Measurements from ENCODE around the gene S100A14. TPM values are rescaled to one million over a fixed set of nuclear protein-coding genes. Genes with fewer than 3 reads are reported as not detected.

The S100A14 gene
- total RNA-seq, 1 experiment from 2014 or later, result 252 TPM

DNA sequence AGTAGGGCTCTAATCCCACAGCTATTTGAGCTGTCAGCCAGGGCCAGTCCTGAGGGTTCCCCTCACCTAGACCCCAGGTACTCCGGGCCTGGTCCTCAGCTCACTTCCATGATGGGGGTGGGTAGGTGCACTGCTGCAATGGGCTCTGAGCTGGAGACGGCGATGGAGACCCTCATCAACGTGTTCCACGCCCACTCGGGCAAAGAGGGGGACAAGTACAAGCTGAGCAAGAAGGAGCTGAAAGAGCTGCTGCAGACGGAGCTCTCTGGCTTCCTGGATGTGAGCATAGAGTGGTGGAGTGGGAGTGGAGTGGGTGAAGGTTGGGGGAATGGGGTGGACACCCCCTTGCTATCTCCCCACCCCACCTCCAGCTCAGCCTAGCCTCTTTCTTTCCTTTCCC is 14.3 kb upstream of the S100A14 start:
- ATAC-seq (no peak), DNase-seq (ENCODE audit: low read depth, low spot score) (no peak)
- H4K20me1 ChIP-seq (ENCODE audit: insufficient read depth), result no peaks in the 10 kb centered on the region
- H3K4me2 ChIP-seq (ENCODE audit: low read length), result no peak overlapping the region
- H3K9me3 ChIP-seq (ENCODE audit: control insufficient read depth in 1 of 2, insufficient read depth in 1 of 2, low read depth in 1 of 2, low read length in 2 of 2), result no peaks in the 10 kb centered on the region
- H3K9ac ChIP-seq (ENCODE audit: low read length), result no peak overlapping the region; the same call in 1 of the 2 replicates
- ChIA-PET POLR2A (interaction anchor here (10.5 kb wide), 1 partner anchor 15 kb away, joined by 172 read pairs; the partner anchor contains the start of genes S100A14 and S100A16), CTCF (no interaction called here), RAD21 (ENCODE audit: low non-redundant PET in 1 of 2, low total read pairs in 2 of 2, uncharacterized antibody in 2 of 2, unreplicated experiment in 2 of 2) (no interaction called here)
- no peak overlapping the region for H3K4me3 ChIP-seq (replicated peaks in 1 of 2; ENCODE audit: low read depth in 1 of 2, low read length in 2 of 2)
- TF ChIP-seq, protein P1, sequence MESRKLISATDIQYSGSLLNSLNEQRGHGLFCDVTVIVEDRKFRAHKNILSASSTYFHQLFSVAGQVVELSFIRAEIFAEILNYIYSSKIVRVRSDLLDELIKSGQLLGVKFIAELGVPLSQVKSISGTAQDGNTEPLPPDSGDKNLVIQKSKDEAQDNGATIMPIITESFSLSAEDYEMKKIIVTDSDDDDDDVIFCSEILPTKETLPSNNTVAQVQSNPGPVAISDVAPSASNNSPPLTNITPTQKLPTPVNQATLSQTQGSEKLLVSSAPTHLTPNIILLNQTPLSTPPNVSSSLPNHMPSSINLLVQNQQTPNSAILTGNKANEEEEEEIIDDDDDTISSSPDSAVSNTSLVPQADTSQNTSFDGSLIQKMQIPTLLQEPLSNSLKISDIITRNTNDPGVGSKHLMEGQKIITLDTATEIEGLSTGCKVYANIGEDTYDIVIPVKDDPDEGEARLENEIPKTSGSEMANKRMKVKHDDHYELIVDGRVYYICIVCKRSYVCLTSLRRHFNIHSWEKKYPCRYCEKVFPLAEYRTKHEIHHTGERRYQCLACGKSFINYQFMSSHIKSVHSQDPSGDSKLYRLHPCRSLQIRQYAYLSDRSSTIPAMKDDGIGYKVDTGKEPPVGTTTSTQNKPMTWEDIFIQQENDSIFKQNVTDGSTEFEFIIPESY (IDR thresholded peaks at IDR 0.05; ENCODE audit: extremely low read depth, insufficient replicate concordance, low read length), result no peak
- TF ChIP-seq, protein P2, sequence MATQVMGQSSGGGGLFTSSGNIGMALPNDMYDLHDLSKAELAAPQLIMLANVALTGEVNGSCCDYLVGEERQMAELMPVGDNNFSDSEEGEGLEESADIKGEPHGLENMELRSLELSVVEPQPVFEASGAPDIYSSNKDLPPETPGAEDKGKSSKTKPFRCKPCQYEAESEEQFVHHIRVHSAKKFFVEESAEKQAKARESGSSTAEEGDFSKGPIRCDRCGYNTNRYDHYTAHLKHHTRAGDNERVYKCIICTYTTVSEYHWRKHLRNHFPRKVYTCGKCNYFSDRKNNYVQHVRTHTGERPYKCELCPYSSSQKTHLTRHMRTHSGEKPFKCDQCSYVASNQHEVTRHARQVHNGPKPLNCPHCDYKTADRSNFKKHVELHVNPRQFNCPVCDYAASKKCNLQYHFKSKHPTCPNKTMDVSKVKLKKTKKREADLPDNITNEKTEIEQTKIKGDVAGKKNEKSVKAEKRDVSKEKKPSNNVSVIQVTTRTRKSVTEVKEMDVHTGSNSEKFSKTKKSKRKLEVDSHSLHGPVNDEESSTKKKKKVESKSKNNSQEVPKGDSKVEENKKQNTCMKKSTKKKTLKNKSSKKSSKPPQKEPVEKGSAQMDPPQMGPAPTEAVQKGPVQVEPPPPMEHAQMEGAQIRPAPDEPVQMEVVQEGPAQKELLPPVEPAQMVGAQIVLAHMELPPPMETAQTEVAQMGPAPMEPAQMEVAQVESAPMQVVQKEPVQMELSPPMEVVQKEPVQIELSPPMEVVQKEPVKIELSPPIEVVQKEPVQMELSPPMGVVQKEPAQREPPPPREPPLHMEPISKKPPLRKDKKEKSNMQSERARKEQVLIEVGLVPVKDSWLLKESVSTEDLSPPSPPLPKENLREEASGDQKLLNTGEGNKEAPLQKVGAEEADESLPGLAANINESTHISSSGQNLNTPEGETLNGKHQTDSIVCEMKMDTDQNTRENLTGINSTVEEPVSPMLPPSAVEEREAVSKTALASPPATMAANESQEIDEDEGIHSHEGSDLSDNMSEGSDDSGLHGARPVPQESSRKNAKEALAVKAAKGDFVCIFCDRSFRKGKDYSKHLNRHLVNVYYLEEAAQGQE (IDR thresholded peaks at IDR 0.05; ENCODE audit: low read depth), result no peak
- no peak for TF ChIP-seq FOSL1 (IDR thresholded peaks at IDR 0.05; ENCODE audit: low read depth)
- TF ChIP-seq ELF1 (IDR thresholded peaks at IDR 0.05; ENCODE audit: borderline replicate concordance, low read depth), result no peak
- TF ChIP-seq ZNF274 (IDR thresholded peaks at IDR 0.05; ENCODE audit: low read depth, low read length), result no peak
- TF ChIP-seq EZH2 (IDR thresholded peaks at IDR 0.05), result no peak
- TF ChIP-seq, protein P3, sequence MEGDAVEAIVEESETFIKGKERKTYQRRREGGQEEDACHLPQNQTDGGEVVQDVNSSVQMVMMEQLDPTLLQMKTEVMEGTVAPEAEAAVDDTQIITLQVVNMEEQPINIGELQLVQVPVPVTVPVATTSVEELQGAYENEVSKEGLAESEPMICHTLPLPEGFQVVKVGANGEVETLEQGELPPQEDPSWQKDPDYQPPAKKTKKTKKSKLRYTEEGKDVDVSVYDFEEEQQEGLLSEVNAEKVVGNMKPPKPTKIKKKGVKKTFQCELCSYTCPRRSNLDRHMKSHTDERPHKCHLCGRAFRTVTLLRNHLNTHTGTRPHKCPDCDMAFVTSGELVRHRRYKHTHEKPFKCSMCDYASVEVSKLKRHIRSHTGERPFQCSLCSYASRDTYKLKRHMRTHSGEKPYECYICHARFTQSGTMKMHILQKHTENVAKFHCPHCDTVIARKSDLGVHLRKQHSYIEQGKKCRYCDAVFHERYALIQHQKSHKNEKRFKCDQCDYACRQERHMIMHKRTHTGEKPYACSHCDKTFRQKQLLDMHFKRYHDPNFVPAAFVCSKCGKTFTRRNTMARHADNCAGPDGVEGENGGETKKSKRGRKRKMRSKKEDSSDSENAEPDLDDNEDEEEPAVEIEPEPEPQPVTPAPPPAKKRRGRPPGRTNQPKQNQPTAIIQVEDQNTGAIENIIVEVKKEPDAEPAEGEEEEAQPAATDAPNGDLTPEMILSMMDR (IDR thresholded peaks at IDR 0.05 in 2 of 3, conservative IDR thresholded peaks at IDR 0.05 in 1 of 3; ENCODE audit: borderline replicate concordance in 1 of 3, insufficient read depth in 1 of 3, low read depth in 2 of 3, low read length in 2 of 3), result no peak
- no peaks in the 10 kb centered on the region for H3K27me3 ChIP-seq (ENCODE audit: insufficient read depth, low read length)
- H3K9me2 ChIP-seq (ENCODE audit: insufficient read depth), result no peaks in the 10 kb centered on the region
- no peak overlapping the region for H2AFZ ChIP-seq (ENCODE audit: low read depth, low read length, poor library complexity, severe bottlenecking)
- peaks cover 23 to 44% of the 10 kb centered on the region in 2 experiments for H3K4me1 ChIP-seq (ENCODE audit: control insufficient read depth in 1 of 2, insufficient read depth in 2 of 2, low read length in 2 of 2)
- H3K36me3 ChIP-seq (ENCODE audit: control insufficient read depth in 1 of 2, insufficient read depth in 2 of 2, low read length in 2 of 2), result no peaks in the 10 kb centered on the region
- no TSS peak for BruUV-seq (replicated peaks)
- peaks cover 27% of the 10 kb centered on the region for H3K79me2 ChIP-seq (ENCODE audit: insufficient read depth, low read length)
- intact Hi-C loops (cut with micrococcal nuclease), result no loop called here
- no peak overlapping the region for H3K27ac ChIP-seq (ENCODE audit: low read depth, low read length)

Measured in HCT116 (cell line).